SK-N-SH treated with all-trans-retinoic acid at 6 μM for 48 hours (cell line): ENCODE data around the gene PRSS33.

Experiments
- PATZ1 ChIP-seq: fragments of 250-450 bp; sonication (Bioruptor Pico); IDR thresholded peaks from 2 replicates; pipeline ENCODE4 v1.8.0; 2020; ENCODE audit warnings: mild to moderate bottlenecking, moderate library complexity, borderline replicate concordance
- POU6F1 ChIP-seq: fragments of 250-450 bp; sonication (Bioruptor Pico); IDR thresholded peaks from 2 replicates; pipeline ENCODE4 v1.8.0; 2021; ENCODE audit warnings: low read depth, mild to moderate bottlenecking, moderate library complexity, borderline replicate concordance
- PPARA ChIP-seq: fragments of 250-450 bp; sonication (Bioruptor Pico); IDR thresholded peaks from 2 replicates; pipeline ENCODE4 v1.5.0; 2020; ENCODE audit warnings: mild to moderate bottlenecking, borderline replicate concordance
- RARB ChIP-seq: fragments of 250-450 bp; sonication (Bioruptor Pico); IDR thresholded peaks from 2 replicates; pipeline ENCODE4 v1.8.0; 2021; ENCODE audit warnings: mild to moderate bottlenecking, moderate library complexity
- TCF4 ChIP-seq: fragments of 250-450 bp; sonication (Bioruptor Pico); IDR thresholded peaks from 2 replicates; pipeline ENCODE4 v1.8.0; 2021; ENCODE audit warnings: mild to moderate bottlenecking, moderate library complexity, borderline replicate concordance
- TOX ChIP-seq: fragments of 250-450 bp; sonication (Bioruptor Pico); IDR thresholded peaks from 2 replicates; pipeline ENCODE4 v1.8.0; 2021; ENCODE audit warnings: mild to moderate bottlenecking, moderate library complexity, borderline replicate concordance
- ZFP3 ChIP-seq: fragments of 250-450 bp; sonication (Bioruptor Pico); IDR thresholded peaks from 2 replicates; pipeline ENCODE4 v1.5.0; 2020; ENCODE audit warnings: mild to moderate bottlenecking, moderate library complexity
- ZFP30 ChIP-seq: fragments of 450-650 bp; formaldehyde crosslinking; IDR thresholded peaks from 2 replicates; pipeline ENCODE4 v1.5.0; 2022; ENCODE audit warnings: mild to moderate bottlenecking, moderate library complexity
- ZNF565 ChIP-seq: fragments of 450-650 bp; formaldehyde crosslinking; conservative IDR thresholded peaks from 2 replicates; pipeline ENCODE4 v1.5.0; 2020; ENCODE audit warnings: low read depth, mild to moderate bottlenecking, moderate library complexity

GRCh38 chr16:2737895-2738418, 49.4 kb downstream of the PRSS33 start:
- TF ChIP-seq ZFP3 (no peak), PATZ1 (no peak), POU6F1 (no peak), ZFP30 (CRISPR knock-in tag) (no peak), PPARA (no peak), RARB (no peak), ZNF565 (CRISPR knock-in tag) (no peak), TOX (no peak), TCF4 (no peak)
